GM19468 (cell line): Measurements from ENCODE around the gene TRAPPC2L.

ENCODE experiments used
- ATAC-seq: cut with Tn5 transposase; IDR thresholded peaks from one replicate; pipeline ENCODE4 v1.9.1; 2021; ENCODE audit warnings: mild to moderate bottlenecking, moderate library complexity, moderate number of reproducible peaks; ENCODE audit not compliant: unreplicated experiment; ENCODE audit errors: extremely low read depth

TRAPPC2L gene

GRCh38 chr16:88872650-88873331, 15.9 kb downstream of the TRAPPC2L start:
- ATAC-seq: no peak

GRCh38 chr16:88874938-88875599, 18.1 kb downstream of the TRAPPC2L start:
- ATAC-seq: no peak

- ATAC-seq: no peak
Measured at GRCh38 chr16:88875703-88876234, 18.8 kb downstream of the TRAPPC2L start.

- ATAC-seq: no peak
Measured at GRCh38 chr16:88876942-88877526, 20.1 kb downstream of the TRAPPC2L start.

GRCh38 chr16:88877564-88878289, 20.8 kb downstream of the TRAPPC2L start:
- ATAC-seq: no peak

- ATAC-seq: no peak
Measured at GRCh38 chr16:88878356-88878755, 21.4 kb downstream of the TRAPPC2L start.

- ATAC-seq: no peak
Measured at GRCh38 chr16:88878967-88879787, 22.2 kb downstream of the TRAPPC2L start.

GRCh38 chr16:88879788-88880055, 22.8 kb downstream of the TRAPPC2L start:
- ATAC-seq: no peak

GRCh38 chr16:88880226-88881006, 23.5 kb downstream of the TRAPPC2L start:
- ATAC-seq: no peak

- ATAC-seq: no peak
Measured at GRCh38 chr16:88881007-88881615, 24.2 kb downstream of the TRAPPC2L start.

- ATAC-seq: no peak
Measured at GRCh38 chr16:88881675-88882357, 24.9 kb downstream of the TRAPPC2L start.

GRCh38 chr16:88882358-88883030, 25.6 kb downstream of the TRAPPC2L start:
- no peak for ATAC-seq

GRCh38 chr16:88883117-88883895, 26.4 kb downstream of the TRAPPC2L start:
- ATAC-seq: no peak

GRCh38 chr16:88883946-88884345, 27.0 kb downstream of the TRAPPC2L start:
- ATAC-seq: no peak

GRCh38 chr16:88884569-88885271, 27.8 kb downstream of the TRAPPC2L start:
- no peak for ATAC-seq

- ATAC-seq: no peak
Measured at GRCh38 chr16:88885693-88886280, 28.9 kb downstream of the TRAPPC2L start.
